HepG2 (cell line): ENCODE data around the gene CTU1. TPM values are rescaled to one million over a fixed set of nuclear protein-coding genes. Genes with fewer than 3 reads are reported as not detected.

Experiments used
- ATAC-seq: fragments of 200-7000 bp; cut with Tn5 transposase; 3 replicates; pipeline ENCODE4 v1.9.1; 2020; ENCODE audit warnings: mild to moderate bottlenecking, moderate library complexity
- BruUV-seq: library from RNA; stranded (reverse); fragments of 400-500 nt; replicated peaks from 2 replicates; lab custom pipeline; 2021; lab: Mats Ljungman, UMichigan
- CTCF ChIA-PET: fragments of 300-600 bp; formaldehyde crosslinking; extraction: SDS; loops from one replicate; lab custom pipeline; 2021; ENCODE audit warnings: low total read pairs, inconsistent platforms, low intra/inter-chr PET ratio; lab: Yijun Ruan, JAX
- POLR2A ChIA-PET: fragments of 350-600 bp; sonication (Branson Sonifier 250); formaldehyde crosslinking; loops from one replicate; lab custom pipeline; 2020; ENCODE audit warnings: antibody characterized with exemption, inconsistent platforms; lab: Yijun Ruan, JAX
- DNase-seq: peaks from one replicate; pipeline ENCODE4 v3.0.0-alpha.2; 2015; ENCODE audit warnings: low spot score
- FAIRE-seq: peaks from 3 replicates; lab custom pipeline; 2011; peaks lifted over from hg19 to GRCh38; lab: Jason Lieb, UNC
- H2AFZ ChIP-seq: one replicate; pipeline ENCODE4 v1.6.1; 2011; ENCODE audit warnings: low read length, inconsistent platforms
- H3K27ac ChIP-seq: fragments of 300-600 bp; 3 replicates; pipeline ENCODE4 v1.8.0; 2011; ENCODE audit warnings: mixed run types, mild to moderate bottlenecking, mixed read lengths, low read length, inconsistent platforms; ENCODE audit not compliant: insufficient read depth; ENCODE audit errors: extremely low read length
- H3K27me3 ChIP-seq, 2 experiments: fragments of 200-600 bp in 1 of 2; 2 replicates in 1 of 2; 3 replicates in 1 of 2; pipeline versions ENCODE4 v1.6.0 to v1.8.0; 2011; ENCODE audit warnings: low read length in 2 of 2, mild to moderate bottlenecking in 2 of 2, moderate library complexity in 2 of 2, inconsistent platforms in 1 of 2; ENCODE audit not compliant: insufficient read depth in 2 of 2, control insufficient read depth in 1 of 2
- H3K36me3 ChIP-seq, 2 experiments: fragments of 200-600 bp in 1 of 2; replicated peaks in 1 of 2; 2 replicates in 1 of 2; 3 replicates in 1 of 2; pipeline versions ENCODE4 v1.5.1 to v1.8.0; 2011; ENCODE audit warnings: low read length in 2 of 2, inconsistent platforms in 1 of 2; ENCODE audit not compliant: insufficient read depth in 2 of 2, control insufficient read depth in 1 of 2
- H3K4me1 ChIP-seq: 2 replicates; pipeline ENCODE4 v1.5.1; 2012; ENCODE audit warnings: low read length, inconsistent platforms; ENCODE audit not compliant: insufficient read depth
- H3K4me2 ChIP-seq: 2 replicates; pipeline ENCODE4 v1.6.0; 2011; ENCODE audit warnings: low read depth, low read length, inconsistent platforms
- H3K4me3 ChIP-seq, 3 experiments: fragments of 200-600 bp in 1 of 3; sonication (generic), shearing (Covaris generic) in 1 of 3; replicated peaks in 1 of 3; 2 replicates each; pipeline ENCODE4 v1.5.1; 2011 to 2016; ENCODE audit warnings: low read length in 3 of 3, inconsistent platforms in 2 of 3, low read depth in 2 of 3, mild to moderate bottlenecking in 2 of 3, control low read depth in 1 of 3, mixed read lengths in 1 of 3; ENCODE audit not compliant: insufficient read depth in 1 of 3
- H3K79me2 ChIP-seq: one replicate; pipeline ENCODE4 v1.6.1; 2011; ENCODE audit warnings: low read length, inconsistent platforms; ENCODE audit not compliant: insufficient read depth
- H3K9ac ChIP-seq: 2 replicates; pipeline ENCODE4 v1.6.0; 2011; ENCODE audit warnings: mild to moderate bottlenecking, low read depth, low read length, inconsistent platforms; ENCODE audit not compliant: insufficient read depth
- H3K9me3 ChIP-seq: 2 replicates; pipeline ENCODE4 v1.5.1; 2012; ENCODE audit warnings: mild to moderate bottlenecking, low read length
- H4K20me1 ChIP-seq: 2 replicates; pipeline ENCODE4 v1.6.0; 2011; ENCODE audit warnings: inconsistent platforms, mild to moderate bottlenecking, low read length, moderate library complexity; ENCODE audit not compliant: insufficient read depth
- AGO2 ChIP-seq: fragments of 200-400 bp; formaldehyde crosslinking; optimal IDR thresholded peaks from 2 replicates; pipeline ENCODE3; 2017; ENCODE audit warnings: mild to moderate bottlenecking, low read depth, low read length, moderate library complexity
- FOXA3 ChIP-seq: IDR thresholded peaks from 2 replicates; pipeline ENCODE4 v1.6.1; 2016; ENCODE audit warnings: missing genetic modification reagents, missing compliant biosample characterization
- MYPOP ChIP-seq: sonication (generic); formaldehyde crosslinking; IDR thresholded peaks from 2 replicates; pipeline ENCODE4 v1.8.1; 2023; ENCODE audit warnings: mild to moderate bottlenecking, moderate library complexity, missing genetic modification reagents
- RBFOX2 ChIP-seq: fragments of 200-400 bp; formaldehyde crosslinking; IDR thresholded peaks from 2 replicates; pipeline ENCODE4 v1.6.1; 2017; ENCODE audit warnings: low read depth, mild to moderate bottlenecking, low read length
- RXRA ChIP-seq: sonication (generic); formaldehyde crosslinking; IDR thresholded peaks from 2 replicates; pipeline ENCODE4 v1.5.1; 2020; ENCODE audit warnings: missing genetic modification reagents
- WGBS: methylation state at CpG from one replicate; pipeline ENCODE4 v1.1.6; 2017; ENCODE audit warnings: low lambda C conversion rate; 5-methylcytosine and 5-hydroxymethylcytosine counted together
- in situ Hi-C: cut with HindIII; loops from 2 replicates; pipeline ENCODE4 v1.10.0; 2017; ENCODE audit warnings: low pct_unique_long_range_greater_than_20kb; ENCODE audit not compliant: extremely low pct_ligation_motif_present
- intact Hi-C: fragments of 100-400 bp; cut with micrococcal nuclease; formaldehyde crosslinking; loops from one replicate; pipeline ENCODE4 v1.10.0; 2022; ENCODE audit not compliant: unreplicated experiment
- polyA plus RNA-seq, 8 experiments: library from polyadenylated mRNA; depleted of rRNA in 3 of 8; stranded (reverse) in 7 of 8; unstranded in 1 of 8; fragments of >200 nt; fragmentation: Illumina TruSeq in 4 of 8; extraction: Trizol in 4 of 8; gene quantifications; 2 replicates each; pipeline versions ENCODE4 v1.2.1 to v1.2.3, GENCODE V29; 2011 to 2016; ENCODE audit warnings: low read depth in 4 of 8, missing spikeins in 1 of 8, mixed read lengths in 1 of 8; ENCODE audit not compliant: insufficient read depth in 1 of 8
- total RNA-seq, 5 experiments: library from RNA; depleted of rRNA; stranded (reverse); fragments of >200 nt; fragmentation: Illumina TruSeq; extraction: Trizol; gene quantifications; 2 replicates each; pipeline ENCODE4 v1.2.3, GENCODE V29; 2016; ENCODE audit warnings: low read depth in 1 of 5
- TF ChIP-seq, protein P1 (sequence below): sonication (generic); formaldehyde crosslinking; IDR thresholded peaks from 2 replicates; pipeline ENCODE4 v1.4.0; 2020; ENCODE audit warnings: missing genetic modification reagents, mild to moderate bottlenecking, borderline replicate concordance

The CTU1 gene
- total and polyA plus RNA-seq, 2 of the 13 experiments (the other 11 are each of a cell fraction or from before 2014, with no cell fraction given), result 1.9 to 2.9 TPM

DNA sequence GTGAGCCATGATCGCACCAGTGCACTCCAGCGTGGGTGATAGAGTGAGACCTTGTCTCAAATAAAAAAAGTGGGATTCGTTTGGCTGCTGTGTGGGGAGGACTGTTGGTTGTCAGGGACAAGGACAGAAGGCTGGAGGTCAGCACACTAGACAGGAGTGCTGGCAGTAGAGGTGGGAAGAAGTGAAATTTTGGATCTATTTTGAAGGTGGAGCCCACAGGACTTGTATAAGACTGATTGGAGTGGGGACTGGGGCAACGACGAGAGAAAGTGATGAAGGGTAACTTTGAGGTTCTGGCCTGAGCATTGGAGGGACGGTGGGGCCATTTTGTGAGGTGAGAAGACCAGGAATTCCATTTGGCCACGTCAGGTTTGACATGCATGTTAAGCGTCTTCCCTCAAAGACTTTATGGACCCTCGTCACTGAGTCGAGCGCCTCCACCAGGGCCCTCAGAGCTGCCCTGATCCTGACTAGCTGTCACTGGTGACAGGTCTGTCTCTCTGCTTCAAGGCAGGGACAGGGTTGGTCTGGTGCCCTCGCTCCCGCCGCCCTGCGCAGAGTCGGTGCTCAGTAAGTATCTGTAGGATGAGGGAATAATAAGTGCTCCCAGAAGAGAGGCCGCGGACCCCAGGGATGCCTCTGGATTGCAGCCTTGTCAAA lies 673 bp downstream of the CTU1 start (continued):
- TF ChIP-seq, protein P1, sequence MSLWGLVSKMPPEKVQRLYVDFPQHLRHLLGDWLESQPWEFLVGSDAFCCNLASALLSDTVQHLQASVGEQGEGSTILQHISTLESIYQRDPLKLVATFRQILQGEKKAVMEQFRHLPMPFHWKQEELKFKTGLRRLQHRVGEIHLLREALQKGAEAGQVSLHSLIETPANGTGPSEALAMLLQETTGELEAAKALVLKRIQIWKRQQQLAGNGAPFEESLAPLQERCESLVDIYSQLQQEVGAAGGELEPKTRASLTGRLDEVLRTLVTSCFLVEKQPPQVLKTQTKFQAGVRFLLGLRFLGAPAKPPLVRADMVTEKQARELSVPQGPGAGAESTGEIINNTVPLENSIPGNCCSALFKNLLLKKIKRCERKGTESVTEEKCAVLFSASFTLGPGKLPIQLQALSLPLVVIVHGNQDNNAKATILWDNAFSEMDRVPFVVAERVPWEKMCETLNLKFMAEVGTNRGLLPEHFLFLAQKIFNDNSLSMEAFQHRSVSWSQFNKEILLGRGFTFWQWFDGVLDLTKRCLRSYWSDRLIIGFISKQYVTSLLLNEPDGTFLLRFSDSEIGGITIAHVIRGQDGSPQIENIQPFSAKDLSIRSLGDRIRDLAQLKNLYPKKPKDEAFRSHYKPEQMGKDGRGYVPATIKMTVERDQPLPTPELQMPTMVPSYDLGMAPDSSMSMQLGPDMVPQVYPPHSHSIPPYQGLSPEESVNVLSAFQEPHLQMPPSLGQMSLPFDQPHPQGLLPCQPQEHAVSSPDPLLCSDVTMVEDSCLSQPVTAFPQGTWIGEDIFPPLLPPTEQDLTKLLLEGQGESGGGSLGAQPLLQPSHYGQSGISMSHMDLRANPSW (CRISPR knock-in tag), result no peak
- no peak for TF ChIP-seq FOXA3
- TF ChIP-seq, all 625 proteins: peak for 12

DNA sequence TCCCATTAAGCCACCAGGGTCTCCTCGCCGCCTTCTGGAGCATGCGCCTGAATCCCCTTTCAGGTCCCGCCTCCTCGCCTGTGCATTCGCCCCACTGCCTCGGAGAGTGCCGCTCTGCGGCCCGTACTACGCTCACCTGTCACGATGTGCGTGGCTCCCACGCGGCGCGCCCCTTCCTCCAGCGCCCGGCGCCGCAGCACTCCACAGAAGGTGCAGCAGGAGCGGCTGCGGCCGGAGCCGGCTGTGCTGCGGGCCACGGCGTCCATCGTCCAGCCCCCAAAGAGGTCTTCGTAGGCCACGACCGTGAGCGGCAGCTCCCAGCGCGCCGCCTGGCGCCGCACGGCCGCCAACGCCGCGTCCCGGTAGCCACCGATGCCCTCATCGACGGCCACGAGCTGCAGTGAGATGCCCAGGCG lies 4.3 kb downstream of the CTU1 start:
- Histone ChIP-seq H3K4me3 (no peak overlapping the region), H3K27me3 (no peaks in the 10 kb centered on the region; a peak in 1 of 5 replicates), H3K79me2 (peaks cover 3% of the 10 kb centered on the region), H3K27ac (no peak overlapping the region), H3K4me1 (peaks cover 15% of the 10 kb centered on the region), H3K36me3 (peaks cover 5 to 15% of the 10 kb centered on the region in 2 experiments; a peak in 2 of 5 replicates), H3K9me3 (no peaks in the 10 kb centered on the region), H3K9ac (no peak overlapping the region), H3K4me2 (no peak overlapping the region), H2AFZ (no peak overlapping the region), H4K20me1 (0 out of 2 replicates have a peak, but pooled peaks cover 3% of the 10 kb centered on the region)
- DNase-seq (no peak), ATAC-seq (no peak), FAIRE-seq (no peak)
- CTCF ChIA-PET, result no interaction called here
- over 99% methylated on average over 49 of the region's 49 CpGs for WGBS
- intact Hi-C loops (loop anchor here (10.0 kb wide), 1 partner anchor 169 kb away; no protein-coding TSS in a partner anchor), in situ Hi-C loops (no loop called here)
- TF ChIP-seq RBFOX2 (peak; percentile 65; the same call in 1 of the 2 replicates), RXRA (CRISPR knock-in tag) (no peak), AGO2 (peak; percentile 38), MYPOP (CRISPR knock-in tag) (no peak)
- POLR2A ChIA-PET, result no interaction called here
- no TSS peak for BruUV-seq
